Stimulated activated CD8-positive, alpha-beta memory T cell treated with anti-CD3 and anti-CD28 coated beads, Interleukin-7, amount 100 ng/mL, for 24 hours (primary cell): ENCODE measurements around the gene STK4.

ENCODE experiments used
- DNase-seq: peaks from one replicate; pipeline ENCODE4 v3.0.0-alpha.2; 2020; ENCODE audit warnings: low read depth

The STK4 gene

GRCh38 chr20:44966030-44966961 is at the start of gene STK4:
Gene STK4 (plus strand): TSS chr20:44966512. CDS start chr20:44966569, 57 bp downstream.
- DNase-seq = peak; percentile 90

GRCh38 chr20:44916586-44916985 is 49.7 kb upstream of the STK4 start:
- DNase-seq = no peak

GRCh38 chr20:44917399-44917798 is 48.9 kb upstream of the STK4 start:
- DNase-seq = no peak

- DNase-seq = no peak
Observed at GRCh38 chr20:44918342-44918741, 48.0 kb upstream of the STK4 start.

GRCh38 chr20:44918761-44919160 is 47.6 kb upstream of the STK4 start:
- DNase-seq = no peak

GRCh38 chr20:44921447-44921846 is 44.9 kb upstream of the STK4 start:
- no peak for DNase-seq

- DNase-seq = no peak
Observed at GRCh38 chr20:44924541-44924940, 41.8 kb upstream of the STK4 start.

- DNase-seq = no peak
Observed at GRCh38 chr20:44928595-44928994, 37.7 kb upstream of the STK4 start.

- no peak for DNase-seq
Observed at GRCh38 chr20:44930517-44931168, 35.7 kb upstream of the STK4 start.

GRCh38 chr20:44931911-44932310 is 34.4 kb upstream of the STK4 start:
- no peak for DNase-seq

- DNase-seq = no peak
Observed at GRCh38 chr20:44932916-44933315, 33.4 kb upstream of the STK4 start.

GRCh38 chr20:44936510-44936909 is 29.8 kb upstream of the STK4 start:
- DNase-seq = no peak

GRCh38 chr20:44938637-44939036 is 27.7 kb upstream of the STK4 start:
- DNase-seq = no peak

GRCh38 chr20:44941120-44941691 is 25.1 kb upstream of the STK4 start:
- DNase-seq = no peak

- DNase-seq = no peak
Observed at GRCh38 chr20:44942264-44942973, 23.9 kb upstream of the STK4 start.

GRCh38 chr20:44943828-44944227 is 22.5 kb upstream of the STK4 start:
- no peak for DNase-seq

- no peak for DNase-seq
Observed at GRCh38 chr20:44945261-44945660, 21.1 kb upstream of the STK4 start.

GRCh38 chr20:44946271-44946852 is 19.9 kb upstream of the STK4 start:
- no peak for DNase-seq

GRCh38 chr20:44948107-44948506 is 18.2 kb upstream of the STK4 start:
- DNase-seq = no peak

GRCh38 chr20:44948513-44948912 is 17.8 kb upstream of the STK4 start:
- DNase-seq = no peak

GRCh38 chr20:44950368-44950767 is 15.9 kb upstream of the STK4 start:
- no peak for DNase-seq

GRCh38 chr20:44952731-44953130 is 13.6 kb upstream of the STK4 start:
- DNase-seq = no peak
